Measurements from ENCODE around the gene IL34. TPM values are rescaled to one million over a fixed set of nuclear protein-coding genes. Genes with fewer than 3 reads are reported as not detected.

IL34 gene
- total and polyA plus RNA-seq, 3 experiments from 2014 or later = not detected

DNA sequence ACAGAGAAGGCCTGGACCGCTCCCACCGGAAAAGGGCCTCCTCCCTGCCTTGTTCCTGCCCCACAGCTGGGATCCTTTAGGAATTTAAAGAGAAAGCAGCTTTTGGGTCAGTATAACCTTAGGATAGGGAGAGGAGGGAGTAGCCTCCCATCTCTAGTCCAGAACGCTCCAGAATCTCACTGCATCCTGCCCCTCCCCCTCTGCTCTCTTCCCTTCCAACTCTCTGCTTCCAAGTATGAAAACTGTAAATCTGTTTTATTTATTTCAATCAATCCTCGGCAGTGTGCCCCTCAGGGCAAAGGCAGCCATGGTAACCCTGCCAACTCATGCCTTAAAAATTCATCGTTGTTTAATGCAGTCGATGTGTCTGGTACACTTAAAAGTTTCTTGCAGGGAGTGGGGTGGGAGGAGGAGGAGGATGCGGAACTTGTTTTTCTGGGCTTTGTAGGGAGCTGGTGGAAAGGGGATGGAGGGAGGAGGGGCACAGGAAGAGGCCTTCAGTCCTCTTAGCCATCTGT, 60.6 kb downstream of the IL34 start:
- no peaks in the 10 kb centered on the region for H3K4me1 ChIP-seq (ENCODE audit: insufficient read depth, low read length)
- no peak for DNase-seq
- Mint-ChIP-seq H3K9me3 (no peaks in the 10 kb centered on the region), H3K4me1 (no peaks in the 10 kb centered on the region), H3K27ac (peak overlapping the region in 1 of 8 donors; percentile 23), H3K27me3 (no peaks in the 10 kb centered on the region), H3K4me3 (no peak overlapping the region), H3K36me3 (peaks cover 0 to 31% (median 6%) of the 10 kb centered on the region in 3 donors)
- H3K36me3 ChIP-seq (ENCODE audit: insufficient read depth, low read length) = no peaks in the 10 kb centered on the region
- no peaks in the 10 kb centered on the region for H3K27me3 ChIP-seq (ENCODE audit: insufficient read depth, low read length, poor library complexity, severe bottlenecking)
- ChIA-PET POLR2A (no interaction called here), CTCF (no interaction called here)
- H3K4me3 ChIP-seq (ENCODE audit: low read length) = no peak overlapping the region
- H3K27ac ChIP-seq (ENCODE audit: low read depth, low read length) = no peak overlapping the region
- no peaks in the 10 kb centered on the region for H3K9me3 ChIP-seq (ENCODE audit: low read length)

- no peaks in the 10 kb centered on the region for H3K27me3 Mint-ChIP-seq
- Histone ChIP-seq H3K4me3 (ENCODE audit: low read length) (no peak overlapping the region), H3K4me1 (ENCODE audit: insufficient read depth, low read length) (no peaks in the 10 kb centered on the region), H3K27me3 (ENCODE audit: insufficient read depth, low read length, poor library complexity, severe bottlenecking) (no peaks in the 10 kb centered on the region), H3K36me3 (ENCODE audit: insufficient read depth, low read length) (no peaks in the 10 kb centered on the region), H3K9me3 (ENCODE audit: low read length) (no peaks in the 10 kb centered on the region), H3K27ac (ENCODE audit: low read depth, low read length) (no peak overlapping the region)
- ChIA-PET CTCF (no interaction called here), POLR2A (no interaction called here)
- no peak for DNase-seq
- H3K36me3 Mint-ChIP-seq = peaks cover 0 to 38% (median 6%) of the 10 kb centered on the region in 3 donors
- H3K27ac Mint-ChIP-seq = no peak overlapping the region
- no peak overlapping the region for H3K4me3 Mint-ChIP-seq
- no peaks in the 10 kb centered on the region for H3K9me3 Mint-ChIP-seq
- no peaks in the 10 kb centered on the region for H3K4me1 Mint-ChIP-seq
Observed at GRCh38 chr16:70708366-70709246, 62.2 kb downstream of the IL34 start.

DNA sequence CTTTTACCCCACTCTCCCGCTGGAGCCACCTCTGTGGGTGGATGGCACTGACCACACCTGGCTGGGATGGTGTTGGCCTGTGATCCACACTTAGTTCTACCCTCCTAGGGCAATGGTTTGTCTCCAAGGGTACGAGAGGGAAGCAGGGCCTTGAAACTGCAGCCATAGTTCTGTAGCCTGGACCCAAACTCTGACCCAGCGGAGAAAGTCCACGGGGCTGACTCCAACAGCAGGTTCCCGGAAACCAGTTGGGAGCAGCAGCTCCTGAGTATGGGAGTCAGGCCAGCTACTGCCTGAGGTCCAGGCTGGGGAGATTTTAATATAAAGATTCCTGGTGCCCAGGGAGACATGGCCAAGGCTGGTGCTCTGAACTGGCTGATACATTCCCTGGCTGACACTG, 63.1 kb downstream of the IL34 start:
- POLR2A ChIA-PET = no interaction called here

DNA sequence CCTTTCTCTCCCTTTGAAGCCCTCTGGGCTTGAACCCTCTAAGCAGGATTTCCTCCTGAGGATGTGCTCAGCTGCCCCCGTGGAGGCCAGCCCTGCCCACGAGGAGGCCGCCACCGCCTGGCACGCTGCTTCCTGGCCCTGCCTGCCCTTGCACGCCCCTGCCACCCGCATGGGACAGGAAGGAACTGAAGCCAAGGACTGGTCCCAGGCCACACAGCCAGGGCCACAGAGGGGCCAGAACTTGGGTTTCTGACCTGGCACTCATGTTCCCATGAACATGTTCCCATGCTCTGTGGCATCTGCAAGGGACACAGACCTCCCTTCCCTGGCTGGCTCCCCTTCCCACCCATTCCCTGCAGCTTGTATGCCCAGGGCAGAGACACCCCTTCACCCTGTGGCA, 63.6 kb downstream of the IL34 start:
- DNase-seq = no peak
- Histone ChIP-seq H3K36me3 (ENCODE audit: insufficient read depth, low read length) (no peaks in the 10 kb centered on the region), H3K4me1 (ENCODE audit: insufficient read depth, low read length) (no peaks in the 10 kb centered on the region), H3K27me3 (ENCODE audit: insufficient read depth, low read length, poor library complexity, severe bottlenecking) (no peaks in the 10 kb centered on the region), H3K9me3 (ENCODE audit: low read length) (no peaks in the 10 kb centered on the region), H3K4me3 (ENCODE audit: low read length) (no peak overlapping the region), H3K27ac (ENCODE audit: low read depth, low read length) (no peak overlapping the region)
- ChIA-PET CTCF (no interaction called here), POLR2A (no interaction called here)
- H3K4me3 Mint-ChIP-seq = no peak overlapping the region
- H3K36me3 Mint-ChIP-seq = peaks cover 0 to 38% (median 6%) of the 10 kb centered on the region in 3 donors
- no peaks in the 10 kb centered on the region for H3K4me1 Mint-ChIP-seq
- no peaks in the 10 kb centered on the region for H3K27me3 Mint-ChIP-seq
- H3K27ac Mint-ChIP-seq = no peak overlapping the region
- no peaks in the 10 kb centered on the region for H3K9me3 Mint-ChIP-seq

More for the DNA sequence above, 63.1 kb downstream of the IL34 start:
- Histone ChIP-seq H3K9me3 (ENCODE audit: low read length) (no peaks in the 10 kb centered on the region), H3K36me3 (ENCODE audit: insufficient read depth, low read length) (no peaks in the 10 kb centered on the region), H3K4me1 (ENCODE audit: insufficient read depth, low read length) (no peaks in the 10 kb centered on the region), H3K27ac (ENCODE audit: low read depth, low read length) (no peak overlapping the region), H3K4me3 (ENCODE audit: low read length) (no peak overlapping the region), H3K27me3 (ENCODE audit: insufficient read depth, low read length, poor library complexity, severe bottlenecking) (no peaks in the 10 kb centered on the region)
- H3K27ac Mint-ChIP-seq = peak overlapping the region in 1 of 8 donors; percentile 74
- no peak overlapping the region for H3K4me3 Mint-ChIP-seq
- no peak for DNase-seq
- H3K4me1 Mint-ChIP-seq = no peaks in the 10 kb centered on the region
- CTCF ChIA-PET = no interaction called here
- H3K36me3 Mint-ChIP-seq = peaks cover 0 to 38% (median 6%) of the 10 kb centered on the region in 3 donors
- no peaks in the 10 kb centered on the region for H3K27me3 Mint-ChIP-seq
- no peaks in the 10 kb centered on the region for H3K9me3 Mint-ChIP-seq

Other genes with a start within 250 kb of the IL34 start
- 10 to 100 TPM; 24.2 to 24.8 TPM for gene ST3GAL2, start 207.5 kb upstream of the IL34 start, total RNA-seq
- 20.1 TPM for gene ST3GAL2, start 207.5 kb upstream of the IL34 start, polyA plus RNA-seq
- 10 to 100 TPM; 15.1 to 16.9 TPM for gene FCSK, start 192.0 kb upstream of the IL34 start, total RNA-seq
- 7.8 TPM for gene FCSK, start 192.0 kb upstream of the IL34 start, polyA plus RNA-seq
- 10 to 100 TPM; 50.7 to 51.9 TPM for gene COG4, start 123.0 kb upstream of the IL34 start, total RNA-seq
- 48.9 TPM for gene COG4, start 123.0 kb upstream of the IL34 start, polyA plus RNA-seq
- 100 to 1,000 TPM; 605 to 642 TPM for gene SF3B3, start 122.7 kb upstream of the IL34 start, total RNA-seq
- gene SF3B3, start 122.7 kb upstream of the IL34 start, polyA plus RNA-seq = 134 TPM
- gene MTSS2, start 39.5 kb downstream of the IL34 start, total RNA-seq = 1 to 10 TPM; 2.2 to 3.0 TPM
- not detected for gene MTSS2, start 39.5 kb downstream of the IL34 start, polyA plus RNA-seq
- 10 to 100 TPM; 45.9 to 50.3 TPM for gene VAC14, start 154.6 kb downstream of the IL34 start, total RNA-seq
- 43.4 TPM for gene VAC14, start 154.6 kb downstream of the IL34 start, polyA plus RNA-seq

Data from CD8-positive, alpha-beta memory T cell (primary cell).